IMR-90 (cell line): ENCODE measurements around the gene TMUB1.

Source experiments
- BHLHE40 ChIP-seq: fragments of 150-350 bp; IDR thresholded peaks from 2 replicates; pipeline ENCODE4 v1.6.1; 2016; ENCODE audit warnings: mild to moderate bottlenecking, low read depth, low read length
- CEBPB ChIP-seq: IDR thresholded peaks from 2 replicates; pipeline ENCODE4 v1.6.1; 2012; ENCODE audit warnings: low read depth, low read length, improper control_type of control experiment
- CTCF ChIP-seq: conservative IDR thresholded peaks from 2 replicates; pipeline ENCODE4 v1.5.1; 2012; ENCODE audit warnings: mild to moderate bottlenecking, low read depth, low read length, improper control_type of control experiment
- ELK1 ChIP-seq: fragments of 150-350 bp; IDR thresholded peaks from 2 replicates; pipeline ENCODE4 v1.6.1; 2016; ENCODE audit warnings: low read depth, mild to moderate bottlenecking, low read length, moderate library complexity, borderline replicate concordance
- FOS ChIP-seq: fragments of 150-350 bp; IDR thresholded peaks from 2 replicates; pipeline ENCODE4 v1.6.1; 2016; ENCODE audit warnings: low read depth, low read length
- MAFK ChIP-seq: IDR thresholded peaks from 2 replicates; pipeline ENCODE4 v1.6.1; 2012; ENCODE audit warnings: low read depth, low read length, improper control_type of control experiment
- MAZ ChIP-seq: IDR thresholded peaks from 2 replicates; pipeline ENCODE4 v1.6.1; 2012; ENCODE audit warnings: low read depth, mild to moderate bottlenecking, low read length, improper control_type of control experiment, moderate library complexity, borderline replicate concordance
- MXI1 ChIP-seq: IDR thresholded peaks from 2 replicates; pipeline ENCODE4 v1.6.1; 2012; ENCODE audit warnings: low read depth, mild to moderate bottlenecking, low read length, moderate library complexity, borderline replicate concordance
- NFE2L2 ChIP-seq: fragments of 150-350 bp; IDR thresholded peaks from 2 replicates; pipeline ENCODE4 v1.6.1; 2016; ENCODE audit warnings: low read depth, mild to moderate bottlenecking, low read length
- RAD21 ChIP-seq: IDR thresholded peaks from 2 replicates; pipeline ENCODE4 v1.6.1; 2012; ENCODE audit warnings: low read length, improper control_type of control experiment
- SMC3 ChIP-seq: fragments of 150-350 bp; IDR thresholded peaks from 2 replicates; pipeline ENCODE4 v1.6.1; 2016; ENCODE audit warnings: low read depth, mild to moderate bottlenecking, antibody characterized with exemption, low read length, moderate library complexity

GRCh38 chr7:151124899-151125399, 41.7 kb upstream of the TMUB1 start:
- TF ChIP-seq MAZ: no peak
- no peak for TF ChIP-seq CTCF
- TF ChIP-seq NFE2L2: no peak
- TF ChIP-seq BHLHE40: no peak
- TF ChIP-seq MXI1: no peak
- no peak for TF ChIP-seq CEBPB
- no peak for TF ChIP-seq SMC3
- TF ChIP-seq MAFK: no peak
- no peak for TF ChIP-seq ELK1
- no peak for TF ChIP-seq RAD21
- TF ChIP-seq FOS: no peak
